Suppressor macrophage treated with lipopolysaccharide for 4 hours (primary cell): ENCODE results near the gene AADACL4.

Experiments used
- DNase-seq: peaks from one replicate; pipeline ENCODE4 v3.0.0-alpha.2; 2020

Gene AADACL4

GRCh38 chr1:12643785-12644184 is at the start of gene AADACL4:
Gene AADACL4, plus strand, starts transcription at chr1:12644085. Its CDS starts 462 bp downstream, at chr1:12644547.
- no peak for DNase-seq

- DNase-seq, result no peak
Measured at GRCh38 chr1:12594490-12594889, 49.4 kb upstream of the AADACL4 start.

GRCh38 chr1:12594966-12595756 is 48.7 kb upstream of the AADACL4 start:
- DNase-seq, result peak; percentile 56

- DNase-seq, result no peak
Measured at GRCh38 chr1:12595757-12596006, 48.2 kb upstream of the AADACL4 start.

- peak; percentile 83 for DNase-seq
Measured at GRCh38 chr1:12596007-12596821, 47.7 kb upstream of the AADACL4 start.

- DNase-seq, result no peak
Measured at GRCh38 chr1:12597792-12598191, 46.1 kb upstream of the AADACL4 start.

- DNase-seq, result no peak
Measured at GRCh38 chr1:12598974-12599373, 44.9 kb upstream of the AADACL4 start.

GRCh38 chr1:12599657-12600056 is 44.2 kb upstream of the AADACL4 start:
- DNase-seq, result no peak

GRCh38 chr1:12600335-12600734 is 43.5 kb upstream of the AADACL4 start:
- DNase-seq, result no peak

GRCh38 chr1:12600880-12601633 is 42.8 kb upstream of the AADACL4 start:
- DNase-seq, result no peak

GRCh38 chr1:12601700-12602658 is 41.9 kb upstream of the AADACL4 start:
- DNase-seq, result peak; percentile 78

- no peak for DNase-seq
Measured at GRCh38 chr1:12602659-12603024, 41.2 kb upstream of the AADACL4 start.

- no peak for DNase-seq
Measured at GRCh38 chr1:12603224-12603623, 40.7 kb upstream of the AADACL4 start.

- DNase-seq, result peak; percentile 93
Measured at GRCh38 chr1:12604114-12604874, 39.6 kb upstream of the AADACL4 start.

- DNase-seq, result no peak
Measured at GRCh38 chr1:12604986-12605385, 38.9 kb upstream of the AADACL4 start.

GRCh38 chr1:12607263-12607662 is 36.6 kb upstream of the AADACL4 start:
- no peak for DNase-seq

GRCh38 chr1:12608311-12608957 is 35.5 kb upstream of the AADACL4 start:
- DNase-seq, result no peak

GRCh38 chr1:12609469-12610003 is 34.3 kb upstream of the AADACL4 start:
- DNase-seq, result no peak

GRCh38 chr1:12610305-12610935 is 33.5 kb upstream of the AADACL4 start:
- no peak for DNase-seq

- DNase-seq, result no peak
Measured at GRCh38 chr1:12610941-12611340, 32.9 kb upstream of the AADACL4 start.
